ENCODE data around the gene RASGRF2.
A peak's percentile ranks its signal among the peaks of the same experiment; 100 is the strongest.

Gene RASGRF2

DNA sequence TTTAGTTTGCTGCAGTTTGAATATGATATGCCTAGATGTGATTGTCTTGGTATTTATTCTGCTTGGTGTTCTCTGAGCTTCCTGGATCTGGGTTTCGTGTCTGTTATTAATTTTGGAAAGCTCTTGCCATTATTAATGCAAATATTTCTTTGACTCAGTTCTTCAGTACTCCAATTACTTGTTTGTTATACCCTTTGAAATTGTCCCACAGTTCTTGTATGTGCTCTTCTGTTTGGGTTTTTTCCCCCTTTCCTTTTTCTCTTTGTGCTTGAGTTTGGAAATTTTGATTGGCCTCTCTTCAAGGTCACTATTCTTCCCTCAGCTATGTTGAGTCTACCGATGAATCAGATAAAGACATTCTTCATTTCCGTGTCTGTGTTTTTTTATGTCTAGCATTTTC, 176.4 kb downstream of the RASGRF2 start:
- no peak for DNase-seq (ENCODE audit: low read depth in 2 of 2)

DNA sequence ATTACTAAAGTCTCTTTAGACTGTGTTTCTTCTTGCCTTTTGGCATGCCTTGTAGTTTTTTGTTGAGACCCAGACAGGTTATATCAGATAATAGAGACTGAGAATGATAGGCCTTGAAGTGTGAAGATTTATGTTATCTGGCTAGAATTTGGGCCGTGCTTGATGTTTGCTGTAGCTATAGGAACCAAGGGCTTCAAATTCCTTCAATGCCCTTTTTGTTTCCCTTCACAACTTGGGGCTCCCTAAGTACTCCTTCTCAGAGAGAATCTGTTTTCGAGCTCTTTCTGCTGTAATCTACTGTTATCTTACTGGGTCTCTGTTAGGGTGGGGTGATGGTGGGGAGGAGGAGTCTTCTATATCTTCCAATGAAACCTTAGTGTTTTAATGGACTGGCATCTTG, 177.7 kb downstream of the RASGRF2 start:
- no peak for DNase-seq (ENCODE audit: low read depth in 2 of 2)

DNA sequence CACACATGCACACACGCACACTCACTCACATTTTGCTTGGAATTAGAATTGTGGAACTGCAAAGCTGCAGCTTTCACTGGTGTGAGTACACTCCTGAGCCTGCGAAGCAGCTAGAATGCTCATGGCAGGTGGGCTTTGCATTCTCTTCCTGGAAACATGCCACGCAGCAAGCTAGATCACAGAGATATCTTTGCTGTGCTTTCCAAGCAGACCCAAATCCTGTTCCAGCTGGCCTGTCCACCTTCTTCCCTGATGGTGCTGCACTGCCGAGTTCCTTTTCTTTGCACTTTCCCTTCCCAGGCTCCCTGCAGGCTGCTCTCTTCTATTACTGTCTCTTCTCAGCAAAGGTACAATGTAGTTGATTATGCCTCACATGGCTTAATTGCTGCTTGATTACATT, 180.3 kb downstream of the RASGRF2 start:
- no peak for DNase-seq (ENCODE audit: low read depth in 2 of 2)

DNA sequence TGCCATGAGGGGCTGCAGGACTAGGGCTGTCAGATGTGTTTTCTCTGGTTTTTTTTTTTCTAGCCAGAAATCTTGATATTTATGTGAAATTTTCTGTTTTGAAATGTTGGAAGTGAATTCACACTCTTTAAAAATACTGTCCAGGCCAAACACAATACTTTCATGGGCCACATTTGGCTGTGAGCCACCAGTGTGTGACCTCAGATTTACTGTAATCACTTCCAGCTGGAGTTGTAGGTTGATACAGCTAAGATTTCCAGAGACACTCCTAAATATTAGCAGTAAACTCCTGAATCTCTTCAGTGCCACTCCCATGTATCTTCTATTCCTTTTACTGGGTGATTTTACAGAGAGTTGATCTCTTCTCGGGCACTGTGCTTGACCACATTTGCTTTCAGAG, 180.8 kb downstream of the RASGRF2 start:
- no peak for DNase-seq (ENCODE audit: low read depth in 2 of 2)

DNA sequence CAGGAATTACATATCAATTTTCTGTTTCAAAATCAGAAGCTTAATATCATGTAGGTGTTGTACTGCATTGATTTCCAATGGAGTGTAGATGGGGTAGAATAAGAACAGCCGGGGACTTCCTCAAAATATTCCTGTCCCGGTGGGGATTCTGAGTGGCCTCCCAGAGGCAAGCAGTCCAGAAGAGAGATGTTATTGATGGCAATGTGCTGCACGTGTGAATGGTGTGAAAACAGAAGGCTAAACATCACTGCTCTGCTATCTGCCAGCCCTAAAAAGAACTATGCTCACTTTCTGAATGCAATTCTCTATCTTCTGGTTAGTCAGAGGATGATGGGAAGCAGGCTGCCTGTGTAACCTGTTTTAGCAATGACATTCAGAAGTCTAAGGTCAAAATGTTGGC, 181.9 kb downstream of the RASGRF2 start:
- no peak for DNase-seq (ENCODE audit: low read depth in 2 of 2)

DNA sequence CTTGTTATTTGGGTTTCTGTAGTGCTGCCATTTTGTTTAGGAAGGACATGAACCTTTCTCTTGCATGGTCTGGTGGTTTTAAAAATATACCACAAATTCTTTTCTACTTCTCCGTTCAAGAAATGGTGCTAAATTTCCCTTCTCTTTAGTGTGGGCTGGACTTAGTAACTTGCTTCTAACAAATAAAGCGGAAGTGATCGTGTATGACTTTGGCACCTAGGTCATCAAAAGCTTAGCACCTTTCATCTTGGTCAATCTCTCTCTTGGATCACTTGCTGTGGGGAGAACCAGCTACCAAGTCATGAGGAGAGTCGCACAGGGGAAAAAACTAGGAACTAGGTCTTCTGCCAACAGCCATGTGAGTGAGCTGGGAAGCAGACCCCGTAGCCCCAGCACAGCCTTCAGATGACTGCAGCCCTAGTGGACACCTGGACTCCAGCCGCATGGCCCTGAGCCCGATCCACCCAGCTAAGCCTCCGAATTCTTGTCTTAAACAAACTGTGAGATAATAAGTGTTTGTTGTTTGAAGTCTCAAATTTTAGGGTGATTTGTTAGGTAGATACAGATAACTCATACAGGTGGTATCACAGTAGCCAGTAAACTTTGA, 185.3 kb downstream of the RASGRF2 start:
- no peak for DNase-seq (ENCODE audit: low read depth in 2 of 2)

DNA sequence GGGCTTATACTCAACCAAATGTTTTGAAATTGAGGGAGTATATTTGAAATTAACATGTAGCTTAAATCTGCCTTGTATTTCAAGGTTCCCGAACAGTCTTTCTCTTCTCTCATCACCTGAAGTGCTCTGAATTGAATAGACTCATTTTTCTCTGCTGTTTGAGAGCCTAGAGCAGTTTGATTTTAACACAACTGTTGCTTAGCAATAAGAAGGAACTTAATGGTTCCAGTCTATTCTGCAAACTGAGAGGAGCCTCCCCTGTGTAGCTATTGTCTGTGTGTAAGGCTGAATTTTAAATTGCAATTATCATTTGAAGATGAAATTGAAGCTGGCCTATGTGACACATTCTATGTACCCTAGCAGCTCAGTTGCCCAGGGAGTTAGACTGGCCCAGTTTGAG, 185.9 kb downstream of the RASGRF2 start:
- DNase-seq (ENCODE audit: low read depth in 2 of 2): no peak

DNA sequence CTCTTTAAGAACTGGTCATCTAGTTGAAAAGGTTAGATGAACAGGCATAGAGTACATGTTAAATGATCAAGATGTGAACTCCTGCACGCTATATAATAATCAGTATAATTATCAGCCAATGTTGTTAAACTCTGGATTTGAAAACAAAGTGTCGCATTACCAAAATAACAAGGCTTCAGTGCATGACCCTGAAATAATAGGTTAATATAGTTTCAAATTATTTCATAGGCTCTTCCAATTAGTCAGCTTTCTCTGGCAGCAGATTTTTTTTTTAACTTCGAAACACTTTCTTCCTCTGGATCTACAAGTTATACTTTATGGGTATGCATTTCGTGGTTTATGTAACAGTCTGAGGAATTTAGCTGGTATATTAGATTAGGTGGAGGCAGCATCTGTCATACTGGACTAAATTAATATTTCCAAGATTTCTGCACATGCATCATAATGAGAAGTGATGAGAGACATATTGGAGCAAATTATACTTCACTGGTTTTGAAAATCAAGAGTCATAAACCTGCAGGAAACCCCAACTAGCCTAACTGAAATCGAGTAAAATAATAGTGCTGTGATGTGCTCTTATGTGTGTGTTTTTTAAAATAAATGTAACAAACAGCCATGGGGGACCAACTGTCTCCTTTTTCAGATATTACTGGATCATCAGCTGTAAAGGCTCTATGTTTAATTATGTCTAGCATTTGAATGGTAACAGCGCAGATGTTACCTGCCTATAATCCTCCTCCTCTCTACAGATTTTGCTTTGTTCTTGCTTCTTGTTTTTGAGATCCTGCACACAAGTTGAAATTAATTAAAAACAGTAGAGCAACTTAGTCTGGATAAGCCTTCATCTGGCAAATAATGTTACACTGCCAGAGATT, 187.1 kb downstream of the RASGRF2 start:
- no peak for DNase-seq (ENCODE audit: low read depth in 2 of 2)

DNA sequence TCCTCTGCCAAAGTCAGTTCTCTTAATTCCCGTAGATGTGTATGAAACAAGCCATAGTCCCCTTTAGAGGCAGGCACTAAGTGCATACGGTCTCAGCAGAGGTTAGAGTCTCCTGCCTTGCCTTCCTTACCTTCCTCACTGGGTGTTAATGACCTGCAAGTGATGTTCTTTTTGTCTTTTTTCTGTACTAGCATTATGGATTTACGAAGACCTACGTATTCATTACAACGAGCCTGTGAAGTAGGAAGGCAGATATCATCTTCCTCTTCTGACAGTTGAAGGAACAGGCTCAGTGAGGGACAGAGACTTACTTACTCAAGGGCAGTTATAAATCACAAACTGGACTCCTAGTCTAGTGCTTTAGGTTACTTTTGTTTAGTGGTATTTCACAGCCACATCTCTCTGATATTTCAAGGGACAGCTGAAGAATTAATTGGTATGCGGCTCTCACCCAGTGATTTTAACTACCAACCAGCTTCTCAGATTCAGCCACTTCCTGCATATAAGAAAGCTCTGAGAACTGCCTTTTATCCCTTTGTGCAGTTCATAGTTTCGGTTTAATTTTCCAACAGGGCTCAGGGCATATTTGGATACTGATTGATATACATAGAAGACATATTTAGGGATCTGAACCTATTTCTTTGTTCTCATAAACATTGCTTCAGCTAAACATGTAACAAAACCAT, 187.9 kb downstream of the RASGRF2 start:
- DNase-seq (ENCODE audit: low read depth in 2 of 2): no peak

DNA sequence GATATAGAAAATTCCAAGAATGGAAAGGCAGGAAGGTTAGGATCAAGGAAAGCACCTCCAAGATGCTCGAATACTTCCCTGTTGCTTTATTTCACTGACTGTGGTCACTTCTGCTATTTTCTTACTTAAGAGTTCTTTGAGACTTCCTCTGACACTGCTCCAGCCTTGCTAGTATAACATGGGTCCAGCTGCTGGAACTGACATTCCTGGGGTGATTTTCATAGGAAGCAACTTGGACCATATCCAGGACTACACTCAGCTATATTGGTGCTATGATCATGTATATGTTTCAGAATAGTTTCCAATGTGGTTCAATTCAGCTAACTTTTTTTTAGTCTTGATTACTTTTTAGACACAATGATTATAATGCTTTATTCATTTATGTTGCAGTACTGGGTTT, 191.4 kb downstream of the RASGRF2 start:
- no peak for DNase-seq (ENCODE audit: low read depth in 2 of 2)

DNA sequence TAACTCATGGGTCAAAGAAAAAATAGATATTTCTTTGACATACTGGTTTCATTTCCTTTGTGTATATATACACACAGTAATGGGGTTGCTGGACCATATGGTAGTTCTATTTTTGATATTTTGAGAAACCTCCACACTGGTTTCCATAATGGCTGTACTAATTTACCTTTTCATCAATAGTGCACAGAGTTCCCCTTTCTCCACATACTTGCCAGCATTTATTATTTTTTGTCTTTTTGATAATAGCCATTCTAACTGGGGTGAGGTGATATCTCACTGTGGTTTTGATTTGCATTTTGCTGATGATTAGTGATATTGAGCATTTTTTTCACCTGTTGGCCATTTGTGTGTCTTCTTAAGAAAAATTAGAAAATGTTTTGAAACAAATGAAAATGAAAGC, 194.6 kb downstream of the RASGRF2 start:
- no peak for DNase-seq (ENCODE audit: low read depth in 2 of 2)

DNA sequence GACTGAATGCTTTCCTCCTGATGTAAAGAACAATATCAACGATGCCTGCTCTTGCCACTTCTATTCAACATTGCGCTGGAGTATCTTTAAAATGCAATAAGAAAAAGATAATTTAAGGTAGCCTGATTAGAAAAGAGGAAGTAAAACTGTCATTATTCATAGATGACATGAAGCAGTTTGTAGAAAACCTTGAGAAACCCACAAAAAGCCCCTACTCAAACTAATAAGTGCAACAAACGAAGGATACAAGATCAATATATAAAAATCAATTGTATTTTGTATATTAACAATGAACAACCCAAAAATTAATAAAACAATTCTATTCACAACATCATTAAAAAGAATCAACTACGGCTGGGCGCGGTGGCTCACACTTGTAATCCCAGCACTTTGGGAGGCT, 196.6 kb downstream of the RASGRF2 start:
- no peak for DNase-seq (ENCODE audit: low read depth in 2 of 2)

DNA sequence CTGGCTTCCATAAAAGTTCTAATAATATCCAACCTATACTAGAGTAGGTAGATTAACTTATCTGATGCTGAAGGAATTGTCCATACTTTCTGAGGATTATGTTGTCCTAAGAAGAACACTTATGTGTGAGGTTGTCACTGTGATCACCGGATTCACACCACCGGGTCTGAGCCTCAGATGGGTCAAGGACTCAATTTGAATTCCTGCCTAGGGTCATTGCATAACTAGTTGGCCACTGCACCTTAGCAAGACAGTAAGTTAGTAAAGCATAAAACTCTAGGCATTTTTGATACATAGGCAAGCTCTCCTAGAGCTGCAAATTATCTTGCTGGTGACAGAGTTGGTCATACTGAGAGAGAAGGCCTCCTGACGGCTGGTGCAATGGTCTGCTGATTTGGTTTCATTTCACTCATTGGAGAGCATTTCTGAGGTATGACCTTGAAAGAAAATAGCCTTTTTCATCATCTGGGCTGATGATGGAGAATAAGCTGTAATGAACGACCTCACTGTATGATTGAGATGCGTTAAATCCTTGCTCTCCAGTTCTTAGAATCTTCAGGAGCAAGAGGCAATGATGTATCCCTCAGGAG, 200.9 kb downstream of the RASGRF2 start:
- DNase-seq (ENCODE audit: low read depth in 2 of 2): no peak

DNA sequence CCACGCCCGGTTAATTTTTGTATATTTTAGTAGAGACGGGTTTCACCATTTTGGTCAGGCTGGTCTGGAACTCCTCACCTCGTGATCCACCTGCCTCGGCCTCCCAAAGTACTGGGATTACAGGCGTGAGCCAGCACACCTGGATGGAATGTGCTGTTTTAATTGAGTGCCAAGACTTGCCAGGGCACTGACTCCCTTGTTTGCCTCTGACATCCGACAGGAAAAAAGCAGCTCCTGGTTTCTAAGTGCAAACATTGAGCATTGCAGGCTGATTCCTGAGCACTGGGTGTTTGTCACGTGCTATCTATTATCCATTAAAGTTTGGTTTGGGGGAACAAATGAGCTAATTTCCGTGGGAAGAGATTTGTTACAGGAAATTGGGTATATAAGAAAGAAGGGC, 202.3 kb downstream of the RASGRF2 start:
- no peak for DNase-seq (ENCODE audit: low read depth in 2 of 2)

DNA sequence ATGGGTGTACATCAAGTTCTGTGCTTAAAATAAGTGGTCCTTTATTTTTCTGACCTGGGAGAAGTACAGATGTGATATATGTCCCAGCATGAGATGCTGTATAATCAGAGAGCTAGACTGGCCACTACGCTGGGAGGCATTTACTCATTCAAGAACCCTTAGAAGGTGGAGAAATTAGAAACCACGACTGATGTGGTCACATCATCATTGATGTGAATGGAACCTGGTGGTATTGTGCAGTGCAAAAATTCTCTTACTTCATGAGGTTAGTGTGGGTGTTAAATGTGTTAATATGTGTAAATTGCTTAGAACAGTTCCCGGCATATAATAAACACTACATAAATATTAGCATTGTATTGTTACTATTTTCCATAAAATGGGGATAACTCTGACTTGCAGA, 203.5 kb downstream of the RASGRF2 start:
- DNase-seq (ENCODE audit: low read depth in 2 of 2): no peak

DNA sequence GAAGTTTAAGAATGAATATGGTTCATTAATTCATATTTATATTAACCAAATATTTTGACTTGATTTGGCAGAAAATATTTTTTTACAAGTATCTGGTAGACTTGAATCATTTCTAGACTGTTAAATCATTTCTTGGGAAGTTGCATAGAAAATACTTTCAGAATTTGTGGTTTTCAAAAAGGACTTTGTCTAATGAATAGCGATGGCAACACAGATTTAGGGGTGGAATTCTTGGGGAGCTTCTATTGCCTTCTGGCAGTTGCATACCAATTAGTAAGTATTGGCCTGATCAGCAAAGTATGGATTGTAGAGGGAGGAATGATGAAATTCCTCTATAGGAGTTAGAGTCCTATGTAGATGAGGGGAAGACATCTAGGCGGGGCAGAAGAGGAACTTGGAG, 204.3 kb downstream of the RASGRF2 start:
- no peak for DNase-seq (ENCODE audit: low read depth in 2 of 2)

DNA sequence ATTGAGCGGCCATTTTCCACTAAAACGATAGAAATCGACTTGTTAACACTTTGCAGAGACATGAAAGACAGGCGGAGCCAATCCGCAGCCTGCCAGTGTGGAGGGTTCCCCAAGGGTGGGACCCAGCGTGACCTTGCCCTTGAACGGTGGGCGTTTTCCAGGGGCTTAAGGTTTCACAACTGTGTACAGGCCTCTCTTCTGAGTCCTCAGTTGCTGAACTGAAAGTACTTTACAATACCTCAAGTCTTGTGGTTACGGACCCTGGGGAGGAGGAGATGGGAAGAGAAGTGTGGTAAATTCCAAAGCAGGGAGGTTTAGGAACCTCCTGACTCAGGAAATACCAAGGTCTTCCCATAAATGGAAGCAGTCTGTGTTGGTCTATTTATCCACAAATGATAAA, 204.8 kb downstream of the RASGRF2 start:
- no peak for DNase-seq (ENCODE audit: low read depth in 2 of 2)

DNA sequence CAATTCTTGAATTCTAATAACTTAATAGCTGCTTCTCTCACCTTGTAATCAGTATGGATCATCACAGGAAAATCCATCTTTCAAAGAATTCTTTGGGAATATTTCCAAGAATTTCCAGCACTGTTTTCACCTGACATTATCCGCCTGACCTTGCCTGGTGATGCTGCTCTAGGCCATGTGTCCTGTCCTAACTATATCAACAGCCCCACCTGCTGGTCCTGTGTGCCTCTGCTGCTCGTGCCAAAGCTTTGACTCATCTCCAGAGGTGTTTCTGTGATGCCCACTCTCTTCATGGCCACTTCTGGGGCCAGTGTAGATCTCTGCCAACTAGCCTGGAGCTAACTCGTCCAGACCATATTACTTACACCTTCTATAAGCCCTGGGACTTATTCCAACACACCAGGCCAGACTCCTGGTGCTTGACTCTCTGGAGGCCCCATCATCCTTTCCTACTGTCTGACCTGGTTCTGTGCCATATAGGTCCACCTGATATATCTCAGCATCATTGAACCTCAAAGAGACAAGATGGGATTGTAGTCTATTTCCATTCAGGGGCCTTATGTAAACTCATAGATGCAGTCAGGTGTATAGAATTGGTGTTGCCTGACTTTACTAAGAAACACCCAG, 205.4 kb downstream of the RASGRF2 start:
- DNase-seq (ENCODE audit: low read depth in 2 of 2): peak in 1 of 2 donors; percentile 32

DNA sequence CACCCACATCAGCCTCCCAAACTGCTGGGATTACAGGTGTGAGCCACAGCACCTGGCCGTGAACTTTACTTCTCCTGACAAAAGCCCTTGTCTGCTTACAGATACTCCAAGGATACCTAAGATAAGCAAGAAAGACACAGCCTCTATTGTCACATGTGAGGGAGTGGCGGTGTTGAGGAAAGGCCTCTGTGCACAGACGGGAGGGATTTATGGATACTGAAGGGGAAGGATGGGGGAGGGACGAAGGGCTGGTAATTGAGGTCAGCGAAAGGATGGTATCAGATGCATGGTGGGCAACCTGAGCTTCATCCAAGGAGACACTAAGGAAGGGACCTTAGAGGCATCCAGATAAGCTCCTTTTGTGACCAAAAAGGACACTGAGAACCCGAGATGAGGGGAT, 206.3 kb downstream of the RASGRF2 start:
- no peak for DNase-seq (ENCODE audit: low read depth in 2 of 2)

DNA sequence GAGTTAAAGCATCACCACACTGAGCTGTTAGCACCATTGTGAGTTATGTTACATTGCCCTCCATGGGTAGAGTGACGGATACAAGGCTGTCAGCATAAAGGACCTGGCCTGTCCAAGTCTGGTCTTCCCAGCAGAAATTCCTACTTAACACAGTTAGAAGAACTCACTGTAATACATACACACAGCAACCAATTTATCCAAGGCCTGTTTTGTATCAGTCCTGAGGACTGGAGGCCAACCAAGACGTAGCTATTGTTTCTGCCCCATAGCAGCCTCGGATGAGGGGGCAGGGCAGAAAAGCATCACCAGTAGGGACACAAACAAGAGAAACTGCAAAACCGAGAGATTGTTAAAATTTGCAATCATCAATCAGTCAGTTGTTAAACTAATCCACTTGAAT, 206.9 kb downstream of the RASGRF2 start:
- no peak for DNase-seq (ENCODE audit: low read depth in 2 of 2)

DNA sequence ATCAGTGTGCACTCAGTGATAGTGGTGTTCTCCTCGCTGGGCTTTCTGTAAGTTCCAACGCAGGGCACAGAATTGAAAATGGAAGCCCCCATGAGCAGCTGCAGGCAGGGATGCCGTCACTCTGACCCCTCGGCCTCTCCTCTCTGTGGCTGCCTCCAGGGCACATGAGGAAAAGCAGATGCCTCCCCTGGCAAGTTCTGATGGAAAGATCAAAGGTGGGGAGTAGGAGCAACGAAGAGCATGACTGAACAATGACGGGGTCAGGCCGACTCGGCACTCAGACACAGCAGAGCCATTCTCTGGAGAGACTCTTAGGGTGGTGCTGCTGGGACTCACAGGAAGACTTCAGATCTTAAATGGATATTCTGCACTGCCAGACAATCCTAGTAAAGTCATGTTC, 207.4 kb downstream of the RASGRF2 start:
- no peak for DNase-seq (ENCODE audit: low read depth in 2 of 2)

DNA sequence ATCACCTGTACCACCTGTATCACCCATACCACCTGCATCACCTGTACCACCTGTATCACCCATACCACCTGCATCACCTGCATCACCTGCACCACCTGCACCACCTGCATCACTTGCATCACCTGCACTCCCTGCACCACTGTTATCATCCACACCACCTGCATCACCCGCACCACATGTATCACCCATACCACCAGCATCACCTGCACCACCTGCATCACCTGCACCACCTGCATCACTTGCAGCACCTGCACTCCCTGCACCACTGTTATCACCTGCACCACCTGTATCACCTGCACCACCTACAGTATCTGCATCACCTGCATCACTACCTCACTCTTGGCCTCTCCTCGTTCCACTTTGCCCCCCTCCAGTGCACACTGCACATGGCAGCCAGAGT, 209.8 kb downstream of the RASGRF2 start:
- DNase-seq (ENCODE audit: low read depth in 2 of 2): no peak

Measured in stimulated activated CD4-positive, alpha-beta T cell treated with anti-CD3 and anti-CD28 coated beads, Interleukin-1b, Interleukin-23, amount 100 ng/mL, for 1 hour (primary cell).